NAMALWA (cell line): Measurements from ENCODE around the gene NELFCD.
"Not testable (repeated sequence)": the region's sequence is repeated elsewhere in the genome, so short reads cannot be mapped to it uniquely, and the experiment has no call there.

Source experiments
- DNase-seq: peaks from one replicate; pipeline ENCODE4 v3.0.0-alpha.2; 2015; ENCODE audit warnings: low spot score

Gene NELFCD

DNA sequence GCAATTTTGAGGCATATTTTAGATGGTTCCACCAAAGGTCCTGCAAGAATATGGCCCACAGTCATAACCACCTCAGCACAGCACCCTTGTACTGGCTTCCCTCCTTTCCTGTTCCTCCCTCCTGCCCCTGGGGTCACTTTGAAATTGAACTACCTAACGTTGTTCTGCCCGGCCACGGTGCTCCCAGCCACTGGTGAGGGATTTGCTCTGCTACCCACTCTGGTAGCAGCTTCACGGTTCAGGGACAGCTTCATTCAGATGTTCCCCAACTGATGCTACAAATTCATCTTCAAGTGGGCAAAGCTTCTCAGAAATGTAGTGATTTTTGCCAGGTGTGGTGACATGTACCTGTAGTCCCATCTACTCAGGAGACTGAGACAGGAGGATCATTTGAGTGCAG, 7.9 kb upstream of the NELFCD start:
- DNase-seq = no peak

DNA sequence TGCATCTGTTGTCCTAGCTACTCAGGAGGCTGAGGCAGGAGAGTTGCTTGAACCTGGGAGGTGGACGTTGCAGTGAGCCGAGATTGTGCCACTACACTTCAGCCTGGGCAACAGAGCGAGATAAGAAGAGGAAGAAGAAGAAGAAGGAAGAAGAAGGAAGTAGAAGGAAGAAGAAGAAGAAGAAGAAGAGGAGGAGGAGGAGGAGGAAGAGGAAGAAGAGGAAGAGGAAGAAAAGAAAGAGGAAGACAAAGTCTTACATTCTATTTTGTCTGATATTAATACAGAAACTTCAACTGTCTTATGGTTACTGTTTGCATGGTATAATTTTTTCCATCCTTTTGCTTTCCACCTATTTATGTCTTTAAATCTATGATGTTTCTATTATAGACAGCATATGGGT, 7.2 kb upstream of the NELFCD start:
- DNase-seq = no peak

GRCh38 chr20:58975353-58975752, 5.7 kb upstream of the NELFCD start:
- no peak for DNase-seq

DNA sequence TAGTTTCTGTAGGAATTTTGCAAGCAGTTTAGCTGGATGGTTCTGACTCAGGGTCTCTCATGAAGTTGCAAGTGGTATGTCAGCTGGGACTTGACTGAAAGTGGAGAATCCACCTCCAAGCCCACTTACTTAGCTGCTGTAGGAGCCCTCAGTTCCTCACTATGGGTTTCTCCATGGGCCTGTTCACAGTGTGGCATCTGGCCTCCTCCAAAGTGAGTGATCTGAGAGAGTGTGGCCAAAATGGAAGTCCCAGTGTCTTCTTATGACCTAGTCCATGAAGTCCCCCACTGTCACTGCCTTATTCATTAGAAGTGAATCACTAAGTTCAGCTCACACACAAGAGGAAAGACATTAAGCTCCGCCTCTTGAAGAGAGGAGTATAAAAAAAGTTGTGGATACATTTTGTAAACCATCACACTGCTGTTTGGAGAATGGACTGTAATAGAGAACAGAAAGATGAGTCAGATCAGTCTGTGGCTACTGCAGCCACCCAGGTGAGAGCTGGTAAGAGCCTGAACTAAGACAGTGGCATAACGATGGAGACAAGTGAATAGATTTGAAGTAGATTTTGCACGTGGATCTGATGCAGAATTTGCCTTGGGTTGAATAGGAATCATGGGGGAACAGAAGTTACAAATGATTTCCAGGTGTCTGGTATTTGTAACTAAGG, 4.9 kb upstream of the NELFCD start:
- no peak for DNase-seq

DNA sequence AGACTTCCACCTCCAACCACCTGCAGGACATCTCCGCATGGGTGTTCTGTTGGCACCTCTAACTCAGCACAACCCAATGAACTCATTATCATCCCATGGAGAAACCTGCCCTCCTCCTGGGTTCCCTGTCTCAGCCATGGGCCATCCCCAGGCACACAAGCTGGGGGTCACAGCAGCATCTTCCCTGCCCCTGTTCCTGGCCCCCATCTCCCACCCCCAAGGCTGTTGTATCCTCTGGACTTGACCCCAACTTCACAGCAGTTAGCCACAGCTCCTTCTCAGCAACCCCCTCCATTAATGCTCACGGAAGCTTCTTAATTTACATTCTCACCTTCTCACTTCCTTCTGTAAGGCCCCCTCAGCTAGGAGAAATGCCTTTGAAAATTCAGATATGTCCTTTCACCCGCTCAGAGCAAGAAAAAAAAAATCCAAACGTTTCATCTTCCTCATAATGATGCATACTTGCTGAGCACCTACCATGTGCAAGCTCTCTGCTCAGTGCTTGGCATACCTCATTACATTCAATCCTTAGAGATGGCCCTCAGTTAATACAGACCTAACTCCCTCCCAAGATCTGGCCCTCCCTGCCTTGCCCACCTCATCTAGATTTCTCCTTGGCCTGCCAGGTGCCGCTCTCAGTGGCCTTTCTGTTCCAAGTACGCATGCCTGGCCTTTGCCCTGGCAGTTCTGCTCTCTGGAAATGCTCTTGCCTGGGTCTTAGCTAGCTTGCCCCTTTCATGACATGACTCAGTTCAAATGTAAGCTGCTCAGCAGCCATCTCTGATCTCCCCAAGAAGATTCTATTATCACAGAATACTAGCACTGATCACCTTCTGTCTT, 2.5 kb upstream of the NELFCD start:
- no peak for DNase-seq

GRCh38 chr20:58981628-58982364, 740 bp downstream of the NELFCD start:
- peak; percentile 56 for DNase-seq

GRCh38 chr20:58982406-58983114, 1.5 kb downstream of the NELFCD start:
- peak; percentile 16 for DNase-seq

- DNase-seq = not testable (repeated sequence)
Observed at GRCh38 chr20:58983115-58983468, 2.0 kb downstream of the NELFCD start.

DNA sequence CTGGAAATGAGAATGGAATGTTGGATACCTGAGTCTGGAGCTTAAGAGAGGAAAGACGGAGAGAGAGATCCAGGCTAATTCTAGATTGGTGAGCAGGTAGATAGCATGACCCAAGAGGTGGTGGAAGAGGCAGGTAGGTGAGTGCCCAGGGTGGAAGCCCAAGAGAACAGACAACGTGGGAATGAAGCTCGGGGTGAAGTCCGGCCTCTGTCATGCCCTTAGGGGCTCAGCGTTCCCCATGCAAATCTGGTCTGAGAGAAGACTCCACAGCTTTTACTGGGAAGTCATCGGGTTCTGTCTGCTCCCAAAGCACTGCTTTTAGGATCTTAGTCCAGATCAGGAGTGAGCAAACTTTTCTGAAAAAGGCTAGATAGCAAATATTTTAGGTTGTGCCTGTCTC, 3.6 kb downstream of the NELFCD start:
- no peak for DNase-seq

GRCh38 chr20:58985656-58986055, 4.6 kb downstream of the NELFCD start:
- DNase-seq = no peak

- DNase-seq = no peak
Observed at GRCh38 chr20:58986286-58986967, 5.4 kb downstream of the NELFCD start.

- no peak for DNase-seq
Observed at GRCh38 chr20:58986968-58987517, 6.0 kb downstream of the NELFCD start.

DNA sequence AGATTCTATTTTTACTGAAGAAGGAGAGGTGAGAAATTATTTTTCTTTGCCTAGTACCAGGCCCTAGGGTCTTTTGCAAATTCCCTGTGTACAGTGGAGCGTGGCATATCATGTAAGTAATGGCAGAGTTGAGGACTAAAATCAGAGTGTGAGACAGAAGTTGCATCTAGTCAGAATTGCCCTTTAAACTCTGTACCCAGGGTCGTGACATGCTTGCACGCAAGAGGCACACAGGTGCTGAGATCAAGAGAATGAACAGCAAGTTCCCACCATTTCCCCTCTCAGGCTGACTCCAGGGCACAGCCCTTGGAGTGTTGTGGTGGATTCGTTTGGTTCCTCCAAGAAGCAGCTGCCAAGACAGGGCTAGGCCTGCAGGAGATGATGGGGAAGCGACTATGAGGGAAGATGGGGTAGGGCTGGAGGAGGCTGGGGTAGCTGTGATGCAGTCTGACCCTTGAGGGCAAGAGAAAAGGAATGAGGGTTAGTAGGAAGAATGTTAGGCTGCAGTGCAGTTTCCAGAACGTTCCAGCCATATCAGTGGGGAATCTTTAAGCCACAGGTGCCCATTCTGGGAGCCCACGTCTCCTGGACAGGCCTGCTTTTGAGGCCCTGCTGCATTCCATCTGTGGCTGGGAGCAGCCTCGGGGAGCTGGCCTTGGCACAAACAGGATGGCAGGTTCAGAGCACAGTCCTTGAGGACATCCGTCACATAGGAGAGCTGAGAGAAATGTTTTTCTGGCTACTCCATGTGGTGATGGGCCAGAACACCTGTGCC, 6.9 kb downstream of the NELFCD start:
- DNase-seq = no peak

- no peak for DNase-seq
Observed at GRCh38 chr20:58988565-58988882, 7.5 kb downstream of the NELFCD start.

- no peak for DNase-seq
Observed at GRCh38 chr20:58989196-58989595, 8.1 kb downstream of the NELFCD start.

DNA sequence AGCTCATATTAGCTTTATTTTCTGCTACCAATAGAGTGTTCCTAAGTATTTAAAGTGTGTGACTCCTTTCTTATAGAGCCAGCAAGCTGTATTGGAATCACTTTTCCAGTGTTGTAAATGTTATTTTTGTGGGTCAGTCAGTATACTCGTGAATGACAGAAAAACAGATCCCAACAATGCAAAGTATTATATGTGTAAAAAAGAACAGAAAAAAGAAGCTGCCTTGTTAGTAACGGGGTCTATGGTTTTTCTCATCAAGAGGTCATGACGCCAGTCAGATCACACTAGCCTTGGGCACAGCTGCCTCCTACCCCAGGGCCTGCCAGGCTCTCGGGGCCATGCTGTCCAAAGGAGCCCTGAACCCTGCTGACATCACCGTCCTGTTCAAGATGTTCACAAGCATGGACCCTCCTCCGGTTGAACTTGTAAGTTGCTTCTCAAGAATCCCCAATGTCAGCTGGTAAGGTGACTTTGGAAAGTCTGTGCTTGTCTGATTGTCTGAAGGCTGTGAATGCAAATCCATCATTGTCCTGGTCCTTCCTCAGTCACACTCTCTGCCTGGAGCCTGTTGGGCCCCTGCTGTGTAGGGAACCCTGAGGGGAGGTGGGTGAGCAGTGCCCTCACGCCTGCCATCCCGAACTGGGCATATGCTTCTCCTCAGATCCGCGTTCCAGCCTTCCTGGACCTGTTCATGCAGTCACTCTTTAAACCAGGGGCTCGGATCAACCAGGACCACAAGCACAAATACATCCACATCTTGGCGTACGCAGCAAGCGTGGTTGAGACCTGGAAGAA, 9.8 kb downstream of the NELFCD start:
- no peak for DNase-seq

DNA sequence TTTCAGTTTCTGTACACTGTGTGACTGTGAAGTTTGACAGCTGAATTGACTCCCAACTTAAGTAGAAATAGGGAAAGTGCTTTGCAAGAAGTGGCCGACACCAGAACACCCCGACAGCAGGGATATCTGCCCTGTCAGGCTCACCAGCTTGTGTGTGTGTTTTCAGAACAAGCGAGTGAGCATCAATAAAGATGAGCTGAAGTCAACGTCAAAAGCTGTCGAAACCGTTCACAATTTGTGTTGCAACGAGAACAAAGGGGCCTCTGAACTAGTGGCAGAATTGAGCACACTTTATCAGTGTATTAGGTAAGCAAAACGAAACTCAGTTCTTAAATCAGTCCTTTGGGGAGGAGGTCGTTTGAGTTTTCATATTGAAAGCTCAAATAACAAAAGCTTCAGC, 10.7 kb downstream of the NELFCD start:
- DNase-seq = no peak

- no peak for DNase-seq
Observed at GRCh38 chr20:58992911-58993310, 11.9 kb downstream of the NELFCD start.

- no peak for DNase-seq
Observed at GRCh38 chr20:58993332-58994248, 12.5 kb downstream of the NELFCD start.
